PC-9 (cell line): ENCODE measurements around the gene EIF2S2. TPM values are rescaled to one million over a fixed set of nuclear protein-coding genes. Genes with fewer than 3 reads are reported as not detected.

ENCODE experiments used
- BruUV-seq: library from RNA; stranded (reverse); fragments of 400-500 nt; replicated peaks from 2 replicates; lab custom pipeline; 2021; lab: Mats Ljungman, UMichigan
- CTCF ChIA-PET: fragments of 300-600 bp; sonication (Branson Sonifier 250); formaldehyde crosslinking; loops from one replicate; lab custom pipeline; 2022; ENCODE audit warnings: antibody characterized with exemption; lab: Charles Lee
- POLR2A ChIA-PET: fragments of 300-600 bp; sonication (Branson Sonifier 250); formaldehyde crosslinking; loops from one replicate; lab custom pipeline; 2022; ENCODE audit warnings: antibody characterized with exemption; ENCODE audit not compliant: unreplicated experiment; lab: Charles Lee
- DNase-seq, 2 experiments: peaks; one replicate each; pipeline versions ENCODE4 v3.0.0 to v3.0.0-alpha.2; 2015 to 2022; ENCODE audit warnings: mixed read lengths in 1 of 2
- H2AFZ ChIP-seq: fragments of 200-600 bp; sonication (generic); 2 replicates; pipeline ENCODE4 v1.8.1; 2017; ENCODE audit warnings: antibody characterized with exemption
- H3F3A ChIP-seq: fragments of 200-600 bp; sonication (generic); 2 replicates; pipeline ENCODE4 v1.8.1; 2017; ENCODE audit warnings: antibody characterized with exemption, mild to moderate bottlenecking, low read depth; ENCODE audit not compliant: insufficient read depth
- H3K27ac ChIP-seq: fragments of 200-600 bp; sonication (generic); 2 replicates; pipeline ENCODE4 v1.6.1; 2016; ENCODE audit warnings: mixed run types
- H3K27me3 ChIP-seq: fragments of 200-600 bp; sonication (generic); 2 replicates; pipeline ENCODE4 v1.6.1; 2016; ENCODE audit warnings: low read depth, mixed run types; ENCODE audit not compliant: insufficient read depth
- H3K36me3 ChIP-seq: fragments of 200-600 bp; sonication (generic); 2 replicates; pipeline ENCODE4 v1.6.1; 2016; ENCODE audit warnings: low read depth, mixed run types
- H3K4me1 ChIP-seq: fragments of 200-600 bp; sonication (generic); replicated peaks from 2 replicates; pipeline ENCODE4 v1.6.1; 2016; ENCODE audit warnings: mixed run types; ENCODE audit not compliant: insufficient read depth
- H3K4me2 ChIP-seq: fragments of 200-600 bp; sonication (generic); 2 replicates; pipeline ENCODE4 v1.6.1; 2017; ENCODE audit warnings: mixed run types
- H3K4me3 ChIP-seq: fragments of 200-600 bp; sonication (generic); 2 replicates; pipeline ENCODE4 v1.6.1; 2016; ENCODE audit warnings: mixed run types
- H3K79me2 ChIP-seq: fragments of 200-600 bp; sonication (generic); 2 replicates; pipeline ENCODE4 v1.6.1; 2017; ENCODE audit warnings: low read depth, mixed run types
- H3K9me2 ChIP-seq: fragments of 200-600 bp; sonication (generic); 2 replicates; pipeline ENCODE4 v1.8.1; 2017; ENCODE audit warnings: mild to moderate bottlenecking; ENCODE audit not compliant: insufficient read depth
- H3K9me3 ChIP-seq: fragments of 200-600 bp; sonication (generic); 2 replicates; pipeline ENCODE4 v1.8.1; 2016; ENCODE audit warnings: low read depth; ENCODE audit not compliant: insufficient read depth
- H4K20me1 ChIP-seq: fragments of 200-600 bp; sonication (generic); 2 replicates; pipeline ENCODE4 v1.8.1; 2017; ENCODE audit not compliant: insufficient read depth
- EZH2 ChIP-seq: fragments of 200-600 bp; sonication (generic); IDR thresholded peaks from 2 replicates; pipeline ENCODE4 v1.8.0; 2017; ENCODE audit warnings: antibody characterized with exemption, low read depth
- intact Hi-C: fragments of 100-400 bp; cut with micrococcal nuclease; formaldehyde crosslinking; loops from one replicate; pipeline ENCODE4 v1.10.0; 2022; ENCODE audit not compliant: unreplicated experiment
- total RNA-seq: library from RNA; stranded (reverse); gene quantifications from 2 replicates; pipeline ENCODE4 v1.2.3, GENCODE V29; 2021
- TF ChIP-seq, protein P1 (sequence below): fragments of 200-600 bp; sonication (generic); conservative IDR thresholded peaks from 2 replicates; pipeline ENCODE4 v1.6.1; 2017; ENCODE audit warnings: mixed run types, antibody characterized with exemption, mild to moderate bottlenecking, moderate library complexity

EIF2S2 gene
- total RNA-seq, 1 experiment from 2014 or later: 162 TPM

DNA sequence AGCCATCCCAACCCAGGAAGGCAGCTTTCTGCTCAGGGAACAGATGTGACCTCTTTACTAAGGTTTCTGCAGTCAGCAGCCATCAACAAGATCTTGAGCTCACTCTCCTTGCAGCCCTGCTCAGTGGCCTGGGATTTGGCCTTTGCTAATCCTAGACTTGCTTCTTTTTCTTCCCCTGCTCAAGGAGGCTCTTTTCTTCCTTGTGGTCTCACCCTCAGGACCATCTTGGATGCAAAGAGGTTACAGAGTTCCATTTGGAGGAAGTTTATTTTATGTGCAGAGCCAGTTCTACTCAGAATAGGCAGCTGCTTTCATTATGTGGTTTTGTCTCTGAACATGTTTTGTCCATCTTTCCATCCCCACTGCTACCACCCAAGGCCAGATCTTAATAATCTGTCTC is 69.0 kb downstream of the EIF2S2 start:
- H3K9me3 ChIP-seq: no peaks in the 10 kb centered on the region
- BruUV-seq: no TSS peak
- no peaks in the 10 kb centered on the region; the same call in 1 of the 2 replicates for H3F3A ChIP-seq
- H3K36me3 ChIP-seq: no peaks in the 10 kb centered on the region
- peaks cover 39% of the 10 kb centered on the region for H4K20me1 ChIP-seq
- H3K79me2 ChIP-seq: peaks cover 48% of the 10 kb centered on the region
- no peak overlapping the region for H3K4me2 ChIP-seq
- no peaks in the 10 kb centered on the region for H3K9me2 ChIP-seq
- H2AFZ ChIP-seq: no peak overlapping the region
- TF ChIP-seq EZH2: no peak
- TF ChIP-seq, protein P1, sequence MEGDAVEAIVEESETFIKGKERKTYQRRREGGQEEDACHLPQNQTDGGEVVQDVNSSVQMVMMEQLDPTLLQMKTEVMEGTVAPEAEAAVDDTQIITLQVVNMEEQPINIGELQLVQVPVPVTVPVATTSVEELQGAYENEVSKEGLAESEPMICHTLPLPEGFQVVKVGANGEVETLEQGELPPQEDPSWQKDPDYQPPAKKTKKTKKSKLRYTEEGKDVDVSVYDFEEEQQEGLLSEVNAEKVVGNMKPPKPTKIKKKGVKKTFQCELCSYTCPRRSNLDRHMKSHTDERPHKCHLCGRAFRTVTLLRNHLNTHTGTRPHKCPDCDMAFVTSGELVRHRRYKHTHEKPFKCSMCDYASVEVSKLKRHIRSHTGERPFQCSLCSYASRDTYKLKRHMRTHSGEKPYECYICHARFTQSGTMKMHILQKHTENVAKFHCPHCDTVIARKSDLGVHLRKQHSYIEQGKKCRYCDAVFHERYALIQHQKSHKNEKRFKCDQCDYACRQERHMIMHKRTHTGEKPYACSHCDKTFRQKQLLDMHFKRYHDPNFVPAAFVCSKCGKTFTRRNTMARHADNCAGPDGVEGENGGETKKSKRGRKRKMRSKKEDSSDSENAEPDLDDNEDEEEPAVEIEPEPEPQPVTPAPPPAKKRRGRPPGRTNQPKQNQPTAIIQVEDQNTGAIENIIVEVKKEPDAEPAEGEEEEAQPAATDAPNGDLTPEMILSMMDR: no peak
- H3K4me3 ChIP-seq: no peak overlapping the region
- ChIA-PET POLR2A (no interaction called here), CTCF (no interaction called here)
- intact Hi-C loops: no loop called here
- no peak for DNase-seq
- H3K4me1 ChIP-seq: no peaks in the 10 kb centered on the region
- no peak overlapping the region for H3K27ac ChIP-seq
- no peaks in the 10 kb centered on the region for H3K27me3 ChIP-seq

DNA sequence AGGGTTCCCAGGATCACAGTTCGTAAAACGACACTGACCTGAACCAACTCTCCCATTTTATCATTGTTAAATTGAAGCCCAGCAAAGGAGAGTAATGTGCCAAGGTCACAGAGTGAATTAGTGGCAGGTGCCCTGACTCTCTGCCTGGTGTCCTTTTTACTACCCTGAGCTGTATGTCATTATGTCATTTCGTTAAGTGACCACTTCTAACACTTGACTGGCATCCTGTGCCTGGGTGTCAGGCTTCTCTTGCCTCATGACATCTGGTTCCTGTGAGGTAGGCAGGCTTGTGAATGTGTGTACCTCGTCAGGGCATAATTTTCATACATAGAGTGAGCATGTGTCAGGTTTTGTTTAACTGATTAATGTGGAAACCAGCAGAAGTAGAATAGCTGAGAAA is 69.8 kb downstream of the EIF2S2 start:
- Histone ChIP-seq H3K27me3 (no peaks in the 10 kb centered on the region), H3K79me2 (peaks cover 54% of the 10 kb centered on the region), H3K4me3 (no peak overlapping the region), H3K27ac (no peak overlapping the region), H3K36me3 (no peaks in the 10 kb centered on the region), H3K9me2 (no peaks in the 10 kb centered on the region), H3K9me3 (no peaks in the 10 kb centered on the region), H3F3A (no peaks in the 10 kb centered on the region), H3K4me1 (no peaks in the 10 kb centered on the region), H4K20me1 (peaks cover 31% of the 10 kb centered on the region), H3K4me2 (no peak overlapping the region), H2AFZ (no peak overlapping the region)
- DNase-seq: no peak
- no TSS peak for BruUV-seq
- POLR2A ChIA-PET: no interaction called here
- TF ChIP-seq, protein P1: no peak
- no peak for TF ChIP-seq EZH2
- intact Hi-C loops: no loop called here
- CTCF ChIA-PET: no interaction called here

DNA sequence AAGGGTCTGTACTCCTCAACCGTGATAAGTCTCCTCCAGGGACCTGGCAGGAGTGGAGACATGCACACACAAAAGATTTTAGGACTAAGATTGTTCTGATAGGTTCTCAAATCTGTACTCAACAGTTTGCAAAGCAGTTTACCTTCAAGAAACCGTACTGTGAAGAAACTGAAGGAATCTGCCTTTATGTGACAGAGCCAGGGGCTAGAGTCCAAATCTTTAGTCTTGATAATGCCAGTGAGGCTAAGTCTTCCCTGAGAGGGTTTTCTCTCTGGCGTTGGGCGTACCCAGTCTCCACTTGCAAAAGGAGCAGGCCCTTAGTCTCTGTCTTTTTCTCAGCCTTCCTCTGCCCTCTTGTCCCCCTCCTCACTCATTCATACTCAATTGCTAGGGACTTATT is 70.8 kb downstream of the EIF2S2 start:
- TF ChIP-seq, protein P1: no peak
- no peak for TF ChIP-seq EZH2
- intact Hi-C loops: no loop called here
- no peak for DNase-seq
- Histone ChIP-seq H2AFZ (no peak overlapping the region), H4K20me1 (peaks cover 26% of the 10 kb centered on the region), H3K27me3 (no peaks in the 10 kb centered on the region), H3K4me1 (no peaks in the 10 kb centered on the region), H3K27ac (no peak overlapping the region), H3K4me3 (no peak overlapping the region), H3K4me2 (no peak overlapping the region), H3K9me3 (no peaks in the 10 kb centered on the region), H3K36me3 (no peaks in the 10 kb centered on the region), H3K79me2 (peaks cover 63% of the 10 kb centered on the region), H3K9me2 (no peaks in the 10 kb centered on the region), H3F3A (no peaks in the 10 kb centered on the region)
- BruUV-seq: no TSS peak
- POLR2A ChIA-PET: no interaction called here
- CTCF ChIA-PET: no interaction called here
